ENCODE measurements around the gene CLIP1.

DNA sequence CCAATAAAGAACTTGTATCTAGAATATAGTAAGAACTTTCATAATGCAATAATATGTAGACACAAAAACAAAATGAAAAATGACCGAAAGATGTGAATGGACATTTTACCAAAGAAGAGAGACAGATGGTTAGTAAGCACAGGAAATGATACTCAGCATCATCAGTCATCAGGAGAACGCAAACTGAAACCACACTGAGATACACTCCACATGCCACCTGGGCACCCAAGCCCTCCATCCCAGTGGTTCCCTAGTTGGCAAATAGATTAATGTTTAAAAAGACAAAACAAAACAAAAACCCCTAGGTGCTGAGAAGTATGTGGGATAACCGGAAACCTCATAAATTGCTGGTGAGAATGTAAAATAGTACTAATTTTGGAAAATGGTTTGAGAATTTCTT is 129.4 kb downstream of the CLIP1 start:
- TF ChIP-seq SUZ12 (IDR thresholded peaks at IDR 0.05; ENCODE audit: extremely low read depth, insufficient read depth, insufficient read length) (no peak), YY1 (IDR thresholded peaks at IDR 0.05; ENCODE audit: insufficient read depth, insufficient read length) (no peak)

Data from NT2/D1 (cell line).